IMR-90 (cell line): ENCODE data around the gene CATSPER1. TPM values are rescaled to one million over a fixed set of nuclear protein-coding genes. Genes with fewer than 3 reads are reported as not detected.

Experiments used
- ATAC-seq: fragments of 200-7000 bp; cut with Tn5 transposase; 2 replicates; pipeline ENCODE4 v1.9.1; 2020; ENCODE audit warnings: low read depth, mild to moderate bottlenecking, moderate library complexity
- BruUV-seq: library from RNA; stranded (reverse); fragments of 400-500 nt; replicated peaks from 2 replicates; lab custom pipeline; 2021; lab: Mats Ljungman, UMichigan
- CTCF ChIA-PET: fragments of 300-600 bp; formaldehyde crosslinking; extraction: SDS; loops from one replicate; lab custom pipeline; 2021; ENCODE audit warnings: antibody characterized with exemption; lab: Yijun Ruan, JAX
- POLR2A ChIA-PET: fragments of 300-600 bp; sonication (Branson Sonifier 250); formaldehyde crosslinking; loops from one replicate; lab custom pipeline; 2022; ENCODE audit warnings: antibody characterized with exemption; ENCODE audit not compliant: unreplicated experiment; lab: Charles Lee
- DNase-seq: peaks from one replicate; pipeline ENCODE4 v3.0.0; 2013
- H2AFZ ChIP-seq: replicated peaks from 2 replicates; pipeline ENCODE3; 2013; ENCODE audit warnings: low read length, mild to moderate bottlenecking; ENCODE audit not compliant: poor library complexity
- H2AK5ac ChIP-seq: 2 replicates; pipeline ENCODE4 v1.6.1; 2013; ENCODE audit warnings: low read depth, low read length, inconsistent platforms
- H2AK9ac ChIP-seq: replicated peaks from 2 replicates; pipeline ENCODE3; 2013; ENCODE audit warnings: mild to moderate bottlenecking, low read depth, low read length, moderate library complexity; ENCODE audit not compliant: poor library complexity
- H2BK120ac ChIP-seq: 2 replicates; pipeline ENCODE4 v1.6.1; 2013; ENCODE audit warnings: low read depth, low read length, inconsistent platforms
- H2BK15ac ChIP-seq: 3 replicates; pipeline ENCODE4 v1.6.1; 2013; ENCODE audit warnings: low read depth, low read length, inconsistent platforms
- H2BK20ac ChIP-seq: 2 replicates; pipeline ENCODE4 v1.6.1; 2013; ENCODE audit warnings: low read depth, mild to moderate bottlenecking, inconsistent platforms, low read length, moderate library complexity
- H2BK5ac ChIP-seq: 2 replicates; pipeline ENCODE4 v1.6.1; 2013; ENCODE audit warnings: mild to moderate bottlenecking, low read depth, low read length, inconsistent platforms; ENCODE audit not compliant: poor library complexity, severe bottlenecking
- H3K14ac ChIP-seq: replicated peaks from 2 replicates; pipeline ENCODE4 v1.6.1; 2013; ENCODE audit warnings: low read depth, low read length, inconsistent platforms
- H3K18ac ChIP-seq: 2 replicates; pipeline ENCODE4 v1.6.1; 2013; ENCODE audit warnings: low read depth, low read length, control low read depth
- H3K23ac ChIP-seq: 2 replicates; pipeline ENCODE4 v1.6.1; 2013; ENCODE audit warnings: low read depth, low read length, inconsistent platforms
- H3K27ac ChIP-seq: 2 replicates; pipeline ENCODE4 v1.5.1; 2013; ENCODE audit warnings: mild to moderate bottlenecking, control low read depth, low read length; ENCODE audit not compliant: insufficient read depth
- H3K27me3 ChIP-seq: 2 replicates; pipeline ENCODE4 v1.6.1; 2013; ENCODE audit warnings: low read length; ENCODE audit not compliant: control insufficient read depth, insufficient read depth
- H3K36me3 ChIP-seq: 2 replicates; pipeline ENCODE4 v1.6.1; 2013; ENCODE audit warnings: low read length, mixed read lengths; ENCODE audit not compliant: control insufficient read depth, insufficient read depth
- H3K4ac ChIP-seq: 2 replicates; pipeline ENCODE4 v1.6.1; 2013; ENCODE audit warnings: low read depth, low read length, inconsistent platforms
- H3K4me1 ChIP-seq: 2 replicates; pipeline ENCODE4 v1.6.1; 2013; ENCODE audit warnings: low read length, mixed read lengths; ENCODE audit not compliant: control insufficient read depth, insufficient read depth
- H3K4me2 ChIP-seq: 2 replicates; pipeline ENCODE4 v1.6.1; 2013; ENCODE audit warnings: low read depth, mild to moderate bottlenecking, control low read depth, low read length, moderate library complexity
- H3K4me3 ChIP-seq: 2 replicates; pipeline ENCODE4 v1.5.1; 2013; ENCODE audit warnings: low read depth, mild to moderate bottlenecking, control low read depth, low read length, moderate library complexity; ENCODE audit not compliant: insufficient read depth
- H3K56ac ChIP-seq: 2 replicates; pipeline ENCODE4 v1.6.1; 2013; ENCODE audit warnings: low read length, inconsistent platforms; ENCODE audit not compliant: insufficient read depth; ENCODE audit errors: extremely low read depth
- H3K79me1 ChIP-seq, 2 experiments: 2 replicates each; pipeline ENCODE4 v1.6.1; 2013; ENCODE audit warnings: low read length in 2 of 2, inconsistent platforms in 1 of 2, low read depth in 1 of 2
- H3K9ac ChIP-seq: 2 replicates; pipeline ENCODE4 v1.6.1; 2013; ENCODE audit warnings: low read depth, low read length, control low read depth
- H3K9me1 ChIP-seq: 2 replicates; pipeline ENCODE4 v1.6.1; 2013; ENCODE audit warnings: low read length, inconsistent platforms; ENCODE audit not compliant: insufficient read depth
- H3K9me3 ChIP-seq: 2 replicates; pipeline ENCODE4 v1.6.1; 2013; ENCODE audit warnings: low read length; ENCODE audit not compliant: control insufficient read depth, insufficient read depth
- H4K20me1 ChIP-seq: 2 replicates; pipeline ENCODE4 v1.6.1; 2013; ENCODE audit warnings: low read length, inconsistent platforms; ENCODE audit not compliant: insufficient read depth
- H4K5ac ChIP-seq: 2 replicates; pipeline ENCODE4 v1.6.1; 2013; ENCODE audit warnings: mild to moderate bottlenecking, low read depth, low read length, control low read depth
- H4K8ac ChIP-seq, 2 experiments: 2 replicates each; pipeline ENCODE4 v1.6.1; 2013; ENCODE audit warnings: low read depth in 2 of 2, low read length in 2 of 2, control low read depth in 1 of 2, inconsistent platforms in 1 of 2
- H4K91ac ChIP-seq: 2 replicates; pipeline ENCODE4 v1.6.1; 2013; ENCODE audit warnings: low read depth, low read length, inconsistent platforms; ENCODE audit not compliant: insufficient read depth
- BHLHE40 ChIP-seq: fragments of 150-350 bp; IDR thresholded peaks from 2 replicates; pipeline ENCODE4 v1.6.1; 2016; ENCODE audit warnings: mild to moderate bottlenecking, low read depth, low read length
- CEBPB ChIP-seq: IDR thresholded peaks from 2 replicates; pipeline ENCODE4 v1.6.1; 2012; ENCODE audit warnings: low read depth, low read length, improper control_type of control experiment
- CHD1 ChIP-seq: IDR thresholded peaks from 2 replicates; pipeline ENCODE4 v1.6.1; 2012; ENCODE audit warnings: low read depth, low read length, improper control_type of control experiment
- MAFK ChIP-seq: IDR thresholded peaks from 2 replicates; pipeline ENCODE4 v1.6.1; 2012; ENCODE audit warnings: low read depth, low read length, improper control_type of control experiment
- MAZ ChIP-seq: IDR thresholded peaks from 2 replicates; pipeline ENCODE4 v1.6.1; 2012; ENCODE audit warnings: low read depth, mild to moderate bottlenecking, low read length, improper control_type of control experiment, moderate library complexity, borderline replicate concordance
- MXI1 ChIP-seq: IDR thresholded peaks from 2 replicates; pipeline ENCODE4 v1.6.1; 2012; ENCODE audit warnings: low read depth, mild to moderate bottlenecking, low read length, moderate library complexity, borderline replicate concordance
- NFE2L2 ChIP-seq: fragments of 150-350 bp; IDR thresholded peaks from 2 replicates; pipeline ENCODE4 v1.6.1; 2016; ENCODE audit warnings: low read depth, mild to moderate bottlenecking, low read length
- POLR2A ChIP-seq: IDR thresholded peaks from 2 replicates; pipeline ENCODE4 v1.6.1; 2012; ENCODE audit warnings: mild to moderate bottlenecking, low read depth, low read length
- RAD21 ChIP-seq: IDR thresholded peaks from 2 replicates; pipeline ENCODE4 v1.6.1; 2012; ENCODE audit warnings: low read length, improper control_type of control experiment
- RCOR1 ChIP-seq: IDR thresholded peaks from 2 replicates; pipeline ENCODE4 v1.6.1; 2012; ENCODE audit warnings: mild to moderate bottlenecking, low read length, improper control_type of control experiment; ENCODE audit not compliant: insufficient replicate concordance
- RFX5 ChIP-seq: IDR thresholded peaks from 2 replicates; pipeline ENCODE4 v1.8.0; 2012; ENCODE audit warnings: low read depth, mild to moderate bottlenecking, low read length, moderate library complexity
- SMC3 ChIP-seq: fragments of 150-350 bp; IDR thresholded peaks from 2 replicates; pipeline ENCODE4 v1.6.1; 2016; ENCODE audit warnings: low read depth, mild to moderate bottlenecking, antibody characterized with exemption, low read length, moderate library complexity
- WGBS, 2 experiments: methylation state at CpG; one replicate each; pipeline versions ENCODE4 v1.1.5 to v1.1.7; 2013; ENCODE audit warnings: missing lambda C conversion rate in 2 of 2; ENCODE audit not compliant: insufficient read length in 1 of 2; ENCODE audit errors: extremely low coverage in 2 of 2; 5-methylcytosine and 5-hydroxymethylcytosine counted together
- dilution Hi-C: fragments of 300-500 bp; cut with HindIII; formaldehyde crosslinking; loops from one replicate; pipeline ENCODE4 v1.14.3; 2018; ENCODE audit warnings: low sequenced_read_pairs; ENCODE audit not compliant: unreplicated experiment
- in situ Hi-C: fragments of 300-500 bp; cut with MboI; formaldehyde crosslinking; loops from 3 replicates; pipeline ENCODE4 v1.14.3; 2019; ENCODE audit warnings: low sequenced_read_pairs, inconsistent platforms, mixed read lengths
- intact Hi-C: fragments of 100-400 bp; cut with micrococcal nuclease; formaldehyde crosslinking; loops from 2 replicates; pipeline ENCODE4 v1.10.0; 2022
- polyA plus RNA-seq, 3 experiments: library from polyadenylated mRNA; depleted of rRNA; stranded (reverse); fragments of >200 nt; gene quantifications; 2 replicates each; pipeline ENCODE4 v1.2.3, GENCODE V29; 2012; ENCODE audit warnings: low replicate concordance in 1 of 3
- total RNA-seq: library from RNA; depleted of rRNA; stranded (reverse); fragments of >200 nt; gene quantifications from 2 replicates; pipeline ENCODE4 v1.2.3, GENCODE V29; 2012
- TF ChIP-seq, protein P1 (sequence below): conservative IDR thresholded peaks from 2 replicates; pipeline ENCODE4 v1.5.1; 2012; ENCODE audit warnings: mild to moderate bottlenecking, low read depth, low read length, improper control_type of control experiment
- TF ChIP-seq, protein P2 (sequence below): fragments of 150-350 bp; IDR thresholded peaks from 2 replicates; pipeline ENCODE4 v1.6.1; 2017; ENCODE audit warnings: mild to moderate bottlenecking, antibody characterized with exemption, low read length, low read depth
- TF ChIP-seq, protein P3 (sequence below): fragments of 150-350 bp; IDR thresholded peaks from 2 replicates; pipeline ENCODE4 v1.6.1; 2016; ENCODE audit warnings: low read depth, mild to moderate bottlenecking, low read length, moderate library complexity, borderline replicate concordance

CATSPER1 gene
- total and polyA plus RNA-seq, 2 of the 4 experiments (the other 2 are of a cell fraction), result 0.18 to 0.91 TPM

DNA sequence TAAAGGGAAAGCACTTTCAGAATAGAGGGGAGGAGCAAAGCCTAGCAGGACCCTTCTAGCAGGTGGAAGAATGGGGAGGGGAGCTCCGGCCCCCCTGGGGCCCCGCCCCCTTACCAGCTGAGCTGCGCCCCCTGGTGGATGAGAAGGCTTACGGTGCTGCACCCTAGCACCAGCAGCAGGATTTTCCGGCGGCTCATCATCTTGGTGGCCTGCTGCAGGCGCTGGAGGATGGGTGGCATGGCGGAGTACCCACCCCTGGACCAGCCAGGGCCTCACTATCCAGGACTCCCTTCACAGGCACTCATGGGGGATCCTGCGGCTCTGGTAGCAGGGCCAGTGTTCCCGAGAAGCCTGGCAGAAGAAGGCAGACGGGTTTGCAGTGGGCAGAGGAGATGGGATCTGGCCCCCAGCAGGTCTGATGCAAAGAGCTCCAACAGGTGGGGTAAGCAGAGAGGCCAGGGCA is 18.9 kb upstream of the CATSPER1 start:
- in situ Hi-C loops, result no loop called here
- dilution Hi-C loops, result no loop called here
- H2AK5ac ChIP-seq, result no peak overlapping the region
- CTCF ChIA-PET, result interaction anchor here (0.7 to 1.7 kb wide), 7 partner anchors 11 to 334 kb away, joined by 3 to 5 read pairs (median 4); partner anchors contain the start of genes BANF1 and EIF1AD
- no peaks in the 10 kb centered on the region; the same call in 1 of the 2 replicates for H3K9me3 ChIP-seq
- no peaks in the 10 kb centered on the region for H3K79me1 ChIP-seq
- no peak overlapping the region for H3K4me3 ChIP-seq
- no peaks in the 10 kb centered on the region for H3K4me1 ChIP-seq
- H2BK20ac ChIP-seq, result no peak overlapping the region
- no peak overlapping the region for H2BK15ac ChIP-seq
- no peak overlapping the region for H2AK9ac ChIP-seq
- H3K4ac ChIP-seq, result no peak overlapping the region
- peak overlapping the region; percentile 18 for H2AFZ ChIP-seq
- BruUV-seq, result no TSS peak
- 0 out of 2 replicates have a peak overlapping the region, but pooled peaks have one; percentile 22 for H4K5ac ChIP-seq
- no peak overlapping the region for H3K14ac ChIP-seq
- no peak overlapping the region for H3K27ac ChIP-seq
- no peak overlapping the region for H4K91ac ChIP-seq
- DNase-seq (peak; percentile 70), ATAC-seq (peak; percentile 96)
- no peak overlapping the region for H2BK5ac ChIP-seq
- no peaks in the 10 kb centered on the region for H4K20me1 ChIP-seq
- no peak overlapping the region for H3K9ac ChIP-seq
- H3K23ac ChIP-seq, result no peak overlapping the region
- no peak overlapping the region for H3K18ac ChIP-seq
- intact Hi-C loops, result loop anchor here (2.0 kb wide), 1 partner anchor 42 kb away; the partner anchor contains the start of genes BANF1 and EIF1AD
- H2BK120ac ChIP-seq, result no peak overlapping the region
- POLR2A ChIA-PET, result interaction anchor here (0.6 kb wide), 1 partner anchor 202 kb away, joined by 3 read pairs; no protein-coding TSS in a partner anchor
- H3K27me3 ChIP-seq, result peaks cover 31% of the 10 kb centered on the region
- H4K8ac ChIP-seq, result peak overlapping the region in 1 of 2 experiments; percentile 33; a peak in 1 of 4 replicates
- H3K56ac ChIP-seq, result no peak overlapping the region
- H3K36me3 ChIP-seq, result no peaks in the 10 kb centered on the region
- 0 out of 2 replicates have a peak overlapping the region, but pooled peaks have one; percentile 30 for H3K4me2 ChIP-seq
- 0% methylated on average over 3 of the region's 11 CpGs; no CpG with 5 or more reads in 1 of the 2 experiments for WGBS, 2 experiments
- H3K9me1 ChIP-seq, result no peaks in the 10 kb centered on the region
- TF ChIP-seq RFX5 (no peak), MAZ (peak; percentile 88; the same call in 1 of the 2 replicates), RAD21 (peak; percentile 58), NFE2L2 (no peak), POLR2A (no peak), RCOR1 (peak; percentile 80), CEBPB (no peak), CHD1 (no peak), MXI1 (no peak), SMC3 (peak; percentile 68), MAFK (no peak), BHLHE40 (no peak)
- TF ChIP-seq, protein P1, sequence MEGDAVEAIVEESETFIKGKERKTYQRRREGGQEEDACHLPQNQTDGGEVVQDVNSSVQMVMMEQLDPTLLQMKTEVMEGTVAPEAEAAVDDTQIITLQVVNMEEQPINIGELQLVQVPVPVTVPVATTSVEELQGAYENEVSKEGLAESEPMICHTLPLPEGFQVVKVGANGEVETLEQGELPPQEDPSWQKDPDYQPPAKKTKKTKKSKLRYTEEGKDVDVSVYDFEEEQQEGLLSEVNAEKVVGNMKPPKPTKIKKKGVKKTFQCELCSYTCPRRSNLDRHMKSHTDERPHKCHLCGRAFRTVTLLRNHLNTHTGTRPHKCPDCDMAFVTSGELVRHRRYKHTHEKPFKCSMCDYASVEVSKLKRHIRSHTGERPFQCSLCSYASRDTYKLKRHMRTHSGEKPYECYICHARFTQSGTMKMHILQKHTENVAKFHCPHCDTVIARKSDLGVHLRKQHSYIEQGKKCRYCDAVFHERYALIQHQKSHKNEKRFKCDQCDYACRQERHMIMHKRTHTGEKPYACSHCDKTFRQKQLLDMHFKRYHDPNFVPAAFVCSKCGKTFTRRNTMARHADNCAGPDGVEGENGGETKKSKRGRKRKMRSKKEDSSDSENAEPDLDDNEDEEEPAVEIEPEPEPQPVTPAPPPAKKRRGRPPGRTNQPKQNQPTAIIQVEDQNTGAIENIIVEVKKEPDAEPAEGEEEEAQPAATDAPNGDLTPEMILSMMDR, result peak; percentile 88
- TF ChIP-seq, protein P2, sequence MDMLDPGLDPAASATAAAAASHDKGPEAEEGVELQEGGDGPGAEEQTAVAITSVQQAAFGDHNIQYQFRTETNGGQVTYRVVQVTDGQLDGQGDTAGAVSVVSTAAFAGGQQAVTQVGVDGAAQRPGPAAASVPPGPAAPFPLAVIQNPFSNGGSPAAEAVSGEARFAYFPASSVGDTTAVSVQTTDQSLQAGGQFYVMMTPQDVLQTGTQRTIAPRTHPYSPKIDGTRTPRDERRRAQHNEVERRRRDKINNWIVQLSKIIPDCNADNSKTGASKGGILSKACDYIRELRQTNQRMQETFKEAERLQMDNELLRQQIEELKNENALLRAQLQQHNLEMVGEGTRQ, result no peak
- TF ChIP-seq, protein P3, sequence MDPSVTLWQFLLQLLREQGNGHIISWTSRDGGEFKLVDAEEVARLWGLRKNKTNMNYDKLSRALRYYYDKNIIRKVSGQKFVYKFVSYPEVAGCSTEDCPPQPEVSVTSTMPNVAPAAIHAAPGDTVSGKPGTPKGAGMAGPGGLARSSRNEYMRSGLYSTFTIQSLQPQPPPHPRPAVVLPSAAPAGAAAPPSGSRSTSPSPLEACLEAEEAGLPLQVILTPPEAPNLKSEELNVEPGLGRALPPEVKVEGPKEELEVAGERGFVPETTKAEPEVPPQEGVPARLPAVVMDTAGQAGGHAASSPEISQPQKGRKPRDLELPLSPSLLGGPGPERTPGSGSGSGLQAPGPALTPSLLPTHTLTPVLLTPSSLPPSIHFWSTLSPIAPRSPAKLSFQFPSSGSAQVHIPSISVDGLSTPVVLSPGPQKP, result no peak
